HG03342 (cell line): ENCODE measurements around the gene AMOTL1.
"Not testable (repeated sequence)": the region's sequence is repeated elsewhere in the genome, so short reads cannot be mapped to it uniquely, and the experiment has no call there.

Source experiments
- ATAC-seq: cut with Tn5 transposase; IDR thresholded peaks from one replicate; pipeline ENCODE4 v1.9.1; 2021; ENCODE audit warnings: mild to moderate bottlenecking, moderate library complexity; ENCODE audit not compliant: unreplicated experiment

AMOTL1 gene

DNA sequence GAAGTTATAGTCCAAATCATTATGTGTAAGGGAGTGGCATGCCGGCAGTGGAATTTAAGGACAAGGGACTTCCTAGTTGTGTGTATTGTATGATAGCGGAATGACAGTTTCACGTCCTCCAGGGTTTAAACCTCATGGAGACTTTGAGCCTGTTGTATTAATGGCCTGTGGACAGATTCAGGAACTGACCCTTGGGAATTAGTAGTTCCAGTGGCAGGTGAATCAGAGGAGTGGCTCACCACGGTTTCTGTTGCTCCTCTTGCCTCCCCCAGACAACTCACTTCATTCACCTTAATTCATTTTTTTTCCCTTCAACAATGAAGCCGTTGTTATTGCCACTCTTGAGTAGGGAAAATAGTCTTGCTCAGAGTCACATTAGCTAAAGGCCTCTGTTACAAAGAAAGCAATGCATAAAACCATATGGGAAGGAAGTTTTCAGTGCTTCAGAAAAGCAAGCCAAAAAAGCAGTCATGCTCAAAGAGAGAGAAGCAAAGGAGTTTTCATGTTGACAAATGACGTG is 22.6 kb downstream of the AMOTL1 start:
- ATAC-seq = no peak

DNA sequence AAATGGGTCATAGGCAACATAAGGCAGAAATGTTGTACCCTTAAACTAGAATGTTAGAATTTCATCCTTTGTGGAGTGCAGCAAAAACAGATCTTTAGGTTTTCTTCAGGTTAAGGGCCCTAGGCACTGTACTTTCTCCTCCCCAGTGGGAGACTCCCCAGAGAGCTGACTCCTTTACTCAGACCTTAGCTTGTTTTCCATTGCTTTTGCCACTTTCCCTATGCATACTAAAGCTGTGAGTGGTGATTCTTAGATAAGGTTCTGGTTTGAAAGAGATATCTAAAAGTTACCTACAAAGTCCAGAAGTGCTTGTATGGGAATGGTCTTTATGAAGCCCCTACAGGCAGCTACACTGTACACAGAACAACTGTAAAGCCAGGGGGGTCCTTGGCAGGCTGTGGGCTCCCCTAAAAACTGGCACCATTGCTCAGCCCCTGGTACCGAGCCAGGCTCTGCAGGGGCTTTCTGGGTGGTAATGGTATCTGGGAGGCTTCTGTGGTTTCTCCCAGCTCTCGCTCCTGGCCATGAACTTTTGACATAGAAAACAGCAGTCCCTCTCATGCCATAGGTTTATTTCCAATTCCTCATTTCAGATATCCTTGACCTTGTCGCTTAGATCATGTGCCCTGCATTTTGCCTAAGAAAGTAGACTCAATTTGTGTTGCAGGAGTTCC is 23.2 kb downstream of the AMOTL1 start:
- ATAC-seq = no peak

- ATAC-seq = not testable (repeated sequence)
Observed at GRCh38 chr11:94791942-94792341, 23.8 kb downstream of the AMOTL1 start.

GRCh38 chr11:94792451-94792850 is 24.3 kb downstream of the AMOTL1 start:
- ATAC-seq = no peak

- ATAC-seq = no peak
Observed at GRCh38 chr11:94793002-94793401, 24.8 kb downstream of the AMOTL1 start.

DNA sequence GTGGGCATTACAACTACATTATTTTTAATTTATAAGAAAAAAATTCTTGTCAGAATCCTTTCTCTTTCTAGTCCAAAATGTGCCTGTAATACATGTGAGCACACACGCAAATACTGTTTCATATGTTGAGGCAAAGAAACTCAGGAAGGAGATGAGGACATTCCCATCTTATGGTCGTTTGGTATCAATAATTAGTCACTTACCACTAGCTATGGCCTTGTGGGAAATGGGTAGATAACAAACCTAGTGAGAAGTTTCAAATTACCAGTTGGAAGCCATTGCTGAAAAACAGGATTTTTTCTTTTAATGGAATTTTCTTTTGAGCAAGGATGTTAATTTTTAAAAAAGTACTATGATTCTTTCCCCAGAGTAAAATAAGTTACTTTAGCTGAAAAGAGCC is 25.7 kb downstream of the AMOTL1 start:
- no peak for ATAC-seq

GRCh38 chr11:94794287-94795168 is 26.4 kb downstream of the AMOTL1 start:
- no peak for ATAC-seq

GRCh38 chr11:94795476-94796189 is 27.5 kb downstream of the AMOTL1 start:
- no peak for ATAC-seq

DNA sequence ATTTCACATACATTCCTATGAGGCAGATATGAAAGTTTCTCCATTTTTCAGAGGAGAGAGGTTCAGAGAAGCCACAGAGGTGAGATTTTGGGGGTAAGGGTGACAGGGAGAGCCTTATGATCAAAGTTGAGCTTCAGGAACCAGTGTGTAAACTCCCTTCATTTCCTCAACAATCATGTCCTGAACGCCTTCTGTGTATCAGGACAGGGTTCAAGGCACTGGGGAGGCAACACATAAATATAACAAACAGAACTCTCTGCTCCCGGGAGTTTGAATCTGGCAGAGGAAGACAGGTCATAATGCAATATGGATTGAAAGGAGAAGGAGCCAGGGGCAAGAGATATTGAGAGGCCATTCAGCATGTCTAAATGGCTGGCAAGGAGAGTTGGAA is 28.0 kb downstream of the AMOTL1 start:
- no peak for ATAC-seq

DNA sequence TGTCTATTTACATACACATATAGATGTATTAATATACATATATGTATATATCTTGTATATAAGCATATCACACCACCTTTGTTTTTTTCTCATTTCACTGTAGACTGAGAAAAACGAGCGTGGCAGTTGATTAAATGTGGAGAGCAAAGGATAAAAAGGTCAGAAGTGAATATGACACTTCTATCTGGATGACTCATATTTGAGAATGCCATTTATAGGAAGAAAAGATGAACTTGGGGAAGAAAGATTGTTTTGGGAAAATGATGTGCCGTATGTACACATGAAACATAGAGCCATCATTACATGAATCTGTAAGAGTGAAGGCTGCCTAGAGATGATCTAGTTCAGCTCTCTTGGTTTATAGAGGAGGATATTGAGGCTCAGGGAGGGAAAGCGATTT is 28.7 kb downstream of the AMOTL1 start:
- no peak for ATAC-seq

GRCh38 chr11:94799726-94800125 is 31.6 kb downstream of the AMOTL1 start:
- ATAC-seq = no peak

DNA sequence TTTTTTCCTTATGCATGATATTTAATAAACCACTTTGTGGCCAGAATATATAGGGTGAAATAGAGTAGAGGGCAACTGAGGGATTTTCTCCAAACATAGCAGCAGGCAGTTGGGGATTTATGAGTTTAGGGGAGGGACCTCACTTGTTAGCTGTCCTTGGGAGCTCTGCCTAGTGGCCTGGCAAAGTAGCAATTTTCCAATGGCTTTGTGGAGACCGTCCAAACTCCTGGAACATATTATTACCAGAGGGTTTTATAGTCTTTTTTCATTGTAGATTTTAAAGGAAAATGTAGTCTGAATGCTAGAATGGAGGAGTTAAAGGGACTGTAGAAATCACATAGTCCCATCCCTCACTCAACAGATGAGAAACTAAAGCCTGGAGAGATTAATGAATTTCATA is 32.3 kb downstream of the AMOTL1 start:
- ATAC-seq = no peak

- ATAC-seq = no peak
Observed at GRCh38 chr11:94801866-94802460, 33.8 kb downstream of the AMOTL1 start.

DNA sequence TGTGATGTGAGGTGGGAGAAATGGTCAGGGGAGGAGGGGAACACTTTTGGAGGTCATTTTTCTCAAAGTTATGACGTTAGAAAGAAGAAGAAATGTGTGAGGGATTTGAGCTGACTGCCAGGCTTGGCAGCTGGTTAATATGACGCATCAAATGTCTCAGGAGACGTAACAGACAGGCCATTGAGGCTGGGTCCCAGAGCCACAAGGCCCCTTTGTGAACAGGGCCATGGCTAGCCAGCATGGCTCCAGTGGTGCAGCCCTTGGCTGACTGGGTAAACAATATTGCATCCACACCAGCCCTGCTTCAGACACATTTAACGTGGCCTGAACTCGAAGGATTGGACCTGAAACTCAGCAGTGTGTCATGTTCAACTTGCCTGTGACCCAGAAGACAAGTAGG is 34.3 kb downstream of the AMOTL1 start:
- no peak for ATAC-seq

GRCh38 chr11:94803491-94803890 is 35.3 kb downstream of the AMOTL1 start:
- no peak for ATAC-seq

GRCh38 chr11:94804874-94805273 is 36.7 kb downstream of the AMOTL1 start:
- no peak for ATAC-seq

DNA sequence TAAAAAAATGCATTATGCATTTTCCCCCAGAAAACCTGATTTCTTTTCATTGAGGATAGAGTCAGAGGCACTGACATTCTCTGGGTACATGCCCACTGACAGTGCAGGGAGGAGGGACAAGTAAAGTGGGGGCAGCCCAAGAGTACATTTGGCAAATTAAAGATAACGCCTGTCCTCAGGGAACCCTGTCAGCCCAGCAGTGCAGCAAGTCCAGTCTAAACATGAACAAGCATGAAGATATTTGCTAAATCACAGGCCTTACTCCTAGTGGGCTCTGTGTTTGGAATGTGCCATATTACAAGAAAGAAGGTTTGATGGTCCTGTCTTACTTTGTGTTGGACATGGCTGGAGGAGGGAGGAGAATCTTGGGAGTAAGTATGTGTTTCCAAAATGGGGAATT is 37.9 kb downstream of the AMOTL1 start:
- ATAC-seq = no peak

- ATAC-seq = no peak
Observed at GRCh38 chr11:94806419-94806818, 38.3 kb downstream of the AMOTL1 start.

DNA sequence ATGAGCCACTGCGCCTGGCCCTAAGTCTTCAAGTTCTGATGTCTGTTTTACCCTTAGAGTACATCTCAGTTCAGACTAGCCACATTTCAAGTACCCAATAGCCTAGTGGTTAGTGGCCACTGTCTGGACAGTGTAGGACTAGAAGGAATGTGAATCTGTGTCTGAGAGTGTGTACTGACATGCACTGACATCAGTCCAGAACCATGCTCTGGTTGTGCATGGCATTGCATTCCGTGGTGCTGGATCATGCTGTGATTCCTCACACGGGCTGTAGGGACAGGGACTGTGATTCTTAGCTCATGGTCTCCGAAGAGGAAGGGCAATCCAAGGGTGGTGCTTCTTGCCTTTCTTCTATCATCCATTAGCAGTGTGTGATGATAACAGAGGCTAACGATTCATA is 41.1 kb downstream of the AMOTL1 start:
- ATAC-seq = no peak

- not testable (repeated sequence) for ATAC-seq
Observed at GRCh38 chr11:94812724-94813720, 44.9 kb downstream of the AMOTL1 start.
